OCI-LY1 (cell line): ENCODE measurements around the gene RPL27A.

Source experiments
- EZH2 ChIP-seq: fragments of 200-600 bp; sonication (generic), shearing (Covaris generic); IDR thresholded peaks from 2 replicates; pipeline ENCODE4 v1.8.0; 2017; ENCODE audit warnings: borderline replicate concordance, mixed run types, mild to moderate bottlenecking, antibody characterized with exemption, low read length, moderate library complexity, mixed read lengths
- TF ChIP-seq, protein P1 (sequence below): fragments of 200-600 bp; sonication (generic), shearing (Covaris generic); IDR thresholded peaks from 2 replicates; pipeline ENCODE4 v1.5.1; 2017; ENCODE audit warnings: mild to moderate bottlenecking, antibody characterized with exemption, low read length, moderate library complexity, mixed read lengths

DNA sequence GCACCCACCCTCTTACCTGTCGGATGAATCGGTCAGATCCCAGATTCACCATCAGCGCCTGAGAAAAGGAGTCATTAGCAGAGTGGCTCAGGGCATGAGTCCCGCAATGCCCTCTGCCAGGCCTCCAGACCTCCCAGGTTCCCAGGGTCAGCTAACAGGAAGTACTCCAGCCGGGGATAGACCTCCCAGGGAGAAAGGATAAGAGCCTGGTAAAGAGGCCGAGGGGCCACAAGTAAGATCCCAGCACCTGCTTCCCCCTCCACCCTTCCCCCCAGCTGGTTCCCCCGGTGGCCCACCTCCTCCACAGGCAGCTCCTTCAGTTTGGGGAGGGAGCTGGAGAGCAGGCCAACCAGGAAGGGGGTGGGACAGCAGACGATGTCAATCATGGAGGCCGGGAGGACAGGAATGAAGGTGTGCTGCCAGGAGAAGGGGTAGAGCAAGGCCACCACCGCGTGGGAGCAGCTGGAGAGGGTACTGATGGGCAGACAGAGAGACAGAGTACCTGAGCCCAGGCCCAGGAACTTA is 16.4 kb downstream of the RPL27A start:
- TF ChIP-seq, protein P1, sequence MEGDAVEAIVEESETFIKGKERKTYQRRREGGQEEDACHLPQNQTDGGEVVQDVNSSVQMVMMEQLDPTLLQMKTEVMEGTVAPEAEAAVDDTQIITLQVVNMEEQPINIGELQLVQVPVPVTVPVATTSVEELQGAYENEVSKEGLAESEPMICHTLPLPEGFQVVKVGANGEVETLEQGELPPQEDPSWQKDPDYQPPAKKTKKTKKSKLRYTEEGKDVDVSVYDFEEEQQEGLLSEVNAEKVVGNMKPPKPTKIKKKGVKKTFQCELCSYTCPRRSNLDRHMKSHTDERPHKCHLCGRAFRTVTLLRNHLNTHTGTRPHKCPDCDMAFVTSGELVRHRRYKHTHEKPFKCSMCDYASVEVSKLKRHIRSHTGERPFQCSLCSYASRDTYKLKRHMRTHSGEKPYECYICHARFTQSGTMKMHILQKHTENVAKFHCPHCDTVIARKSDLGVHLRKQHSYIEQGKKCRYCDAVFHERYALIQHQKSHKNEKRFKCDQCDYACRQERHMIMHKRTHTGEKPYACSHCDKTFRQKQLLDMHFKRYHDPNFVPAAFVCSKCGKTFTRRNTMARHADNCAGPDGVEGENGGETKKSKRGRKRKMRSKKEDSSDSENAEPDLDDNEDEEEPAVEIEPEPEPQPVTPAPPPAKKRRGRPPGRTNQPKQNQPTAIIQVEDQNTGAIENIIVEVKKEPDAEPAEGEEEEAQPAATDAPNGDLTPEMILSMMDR, result no peak
- no peak for TF ChIP-seq EZH2
